GM15510 (cell line): ENCODE data around the gene FGA.

Source experiments
- POLR2A ChIP-seq: IDR thresholded peaks from 3 replicates; pipeline ENCODE4 v1.6.1; 2011; ENCODE audit warnings: borderline replicate concordance; ENCODE audit not compliant: insufficient read length; ENCODE audit errors: extremely low read depth

Gene FGA

GRCh38 chr4:154614306-154614705, 23.8 kb upstream of the FGA start:
- no peak for TF ChIP-seq POLR2A

GRCh38 chr4:154612472-154613414, 22.2 kb upstream of the FGA start, which contains the start of gene FGG:
TSS of gene FGG (minus strand) at chr4:154612656. CDS start at chr4:154612609, 47 bp downstream.
- TF ChIP-seq POLR2A = no peak

- no peak for TF ChIP-seq POLR2A
Observed at GRCh38 chr4:154611833-154612232, 21.3 kb upstream of the FGA start.

GRCh38 chr4:154610582-154610981, 20.0 kb upstream of the FGA start:
- TF ChIP-seq POLR2A = no peak

GRCh38 chr4:154609532-154609931, 19.0 kb upstream of the FGA start:
- TF ChIP-seq POLR2A = no peak

GRCh38 chr4:154608361-154609252, 18.1 kb upstream of the FGA start:
- TF ChIP-seq POLR2A = no peak

- TF ChIP-seq POLR2A = no peak
Observed at GRCh38 chr4:154606728-154607723, 16.5 kb upstream of the FGA start.

GRCh38 chr4:154604696-154605200, 14.2 kb upstream of the FGA start:
- no peak for TF ChIP-seq POLR2A

- TF ChIP-seq POLR2A = no peak
Observed at GRCh38 chr4:154603033-154603943, 12.7 kb upstream of the FGA start.

- no peak for TF ChIP-seq POLR2A
Observed at GRCh38 chr4:154602404-154603020, 12.0 kb upstream of the FGA start.

- TF ChIP-seq POLR2A = no peak
Observed at GRCh38 chr4:154597798-154598774, 7.5 kb upstream of the FGA start.
